HG02970 (cell line): Measurements from ENCODE around the gene C2orf81.
A peak's percentile ranks its signal among the peaks of the same experiment; 100 is the strongest.

ENCODE experiments used
- ATAC-seq: cut with Tn5 transposase; IDR thresholded peaks from one replicate; pipeline ENCODE4 v1.9.1; 2021; ENCODE audit warnings: mild to moderate bottlenecking, moderate library complexity, moderate number of reproducible peaks; ENCODE audit not compliant: unreplicated experiment, low FRiP score

C2orf81 gene

GRCh38 chr2:74392449-74392743, 29.0 kb downstream of the C2orf81 start:
- ATAC-seq, result no peak

GRCh38 chr2:74391580-74392448, 29.6 kb downstream of the C2orf81 start:
- ATAC-seq, result peak; percentile 79

GRCh38 chr2:74391209-74391579, 30.2 kb downstream of the C2orf81 start:
- ATAC-seq, result peak; percentile 15

- ATAC-seq, result no peak
These were observed 30.8 kb downstream of the C2orf81 start for GRCh38 chr2:74390606-74391005.

GRCh38 chr2:74387346-74387745, 34.1 kb downstream of the C2orf81 start:
- no peak for ATAC-seq

- no peak for ATAC-seq
These were observed 36.0 kb downstream of the C2orf81 start for GRCh38 chr2:74385396-74385795.

- no peak for ATAC-seq
These were observed 37.4 kb downstream of the C2orf81 start for GRCh38 chr2:74384051-74384450.

- no peak for ATAC-seq
These were observed 38.2 kb downstream of the C2orf81 start for GRCh38 chr2:74383254-74383653.

- no peak for ATAC-seq
These were observed 39.7 kb downstream of the C2orf81 start for GRCh38 chr2:74381751-74382150.

GRCh38 chr2:74379851-74380789, 41.3 kb downstream of the C2orf81 start, which contains the start of gene DCTN1:
Gene DCTN1 (minus strand): TSS chr2:74380311. CDS start chr2:74380037, 274 bp downstream.
- ATAC-seq, result no peak

- no peak for ATAC-seq
These were observed 43.4 kb downstream of the C2orf81 start for GRCh38 chr2:74378007-74378406.

GRCh38 chr2:74375838-74376237, 45.6 kb downstream of the C2orf81 start:
- ATAC-seq, result no peak

- ATAC-seq, result no peak
These were observed 46.8 kb downstream of the C2orf81 start for GRCh38 chr2:74374509-74375205.

- no peak for ATAC-seq
These were observed 47.4 kb downstream of the C2orf81 start for GRCh38 chr2:74373985-74374384.

GRCh38 chr2:74373221-74373676, 48.2 kb downstream of the C2orf81 start:
- no peak for ATAC-seq

- no peak for ATAC-seq
These were observed 48.7 kb downstream of the C2orf81 start for GRCh38 chr2:74372674-74373073.

GRCh38 chr2:74371421-74371820, 50.0 kb downstream of the C2orf81 start:
- no peak for ATAC-seq

- ATAC-seq, result no peak
These were observed 51.4 kb downstream of the C2orf81 start for GRCh38 chr2:74369976-74370375.

GRCh38 chr2:74368499-74368898, 52.9 kb downstream of the C2orf81 start:
- ATAC-seq, result no peak

GRCh38 chr2:74367789-74368188, 53.6 kb downstream of the C2orf81 start:
- ATAC-seq, result no peak

- no peak for ATAC-seq
These were observed 55.4 kb downstream of the C2orf81 start for GRCh38 chr2:74366036-74366435.
